ENCODE results near the gene MBL2.

MBL2 gene

DNA sequence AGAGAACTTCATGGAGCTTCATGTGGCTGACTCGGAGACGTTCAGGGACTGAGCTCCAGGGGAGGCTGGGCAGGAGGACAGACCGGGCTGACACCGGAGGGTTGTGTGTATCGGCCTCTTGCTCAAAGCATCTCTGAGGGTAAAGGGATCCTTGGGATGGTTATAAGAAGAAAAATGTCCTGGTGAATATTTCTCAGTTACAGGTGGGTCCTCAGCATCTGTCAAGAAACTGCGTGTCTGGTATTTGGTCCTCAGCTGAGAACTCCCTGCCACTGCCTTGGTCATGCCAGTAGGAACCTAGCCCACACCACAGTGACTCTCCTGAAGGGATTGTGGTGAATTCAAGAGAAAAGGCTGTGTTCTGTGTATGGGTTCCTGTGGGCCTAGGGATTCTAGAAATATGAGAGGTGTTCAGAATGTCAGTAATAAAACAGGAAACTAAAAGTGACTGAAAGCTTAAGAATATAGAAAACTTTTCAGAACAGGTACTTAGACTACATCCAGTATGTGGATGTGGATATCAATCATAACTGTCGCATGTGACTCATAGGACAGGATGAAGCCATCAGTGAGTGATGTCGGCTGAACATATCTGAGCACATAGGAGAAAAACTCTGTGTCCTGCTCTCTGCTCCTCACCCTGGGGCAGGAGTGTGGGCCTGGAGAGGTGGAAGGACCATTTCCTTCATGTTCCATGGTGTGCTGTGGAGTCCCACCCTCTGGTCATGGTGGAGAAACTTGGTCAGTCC, 28.4 kb downstream of the MBL2 start:
- no peaks in the 10 kb centered on the region for H3K9me3 ChIP-seq (ENCODE audit: control insufficient read depth, insufficient read depth, low read depth, low read length)
- no peaks in the 10 kb centered on the region for H3K4me1 ChIP-seq (ENCODE audit: control insufficient read depth, insufficient read depth, low read length)
- ChIA-PET CTCF (interaction anchor here (0.5 to 1.4 kb wide), 2 partner anchors 30 to 35 kb away, joined by 3 to 9 read pairs; no protein-coding TSS in a partner anchor), POLR2A (no interaction called here)
- H3K27ac ChIP-seq (ENCODE audit: extremely low read depth, low read depth, low read length) = no peak overlapping the region
- TF ChIP-seq, protein P1, sequence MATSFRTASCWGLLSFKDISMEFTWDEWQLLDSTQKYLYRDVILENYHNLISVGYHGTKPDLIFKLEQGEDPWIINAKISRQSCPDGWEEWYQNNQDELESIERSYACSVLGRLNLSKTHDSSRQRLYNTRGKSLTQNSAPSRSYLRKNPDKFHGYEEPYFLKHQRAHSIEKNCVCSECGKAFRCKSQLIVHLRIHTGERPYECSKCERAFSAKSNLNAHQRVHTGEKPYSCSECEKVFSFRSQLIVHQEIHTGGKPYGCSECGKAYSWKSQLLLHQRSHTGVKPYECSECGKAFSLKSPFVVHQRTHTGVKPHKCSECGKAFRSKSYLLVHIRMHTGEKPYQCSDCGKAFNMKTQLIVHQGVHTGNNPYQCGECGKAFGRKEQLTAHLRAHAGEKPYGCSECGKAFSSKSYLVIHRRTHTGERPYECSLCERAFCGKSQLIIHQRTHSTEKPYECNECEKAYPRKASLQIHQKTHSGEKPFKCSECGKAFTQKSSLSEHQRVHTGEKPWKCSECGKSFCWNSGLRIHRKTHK (tag by site-specific recombination; IDR thresholded peaks at IDR 0.05) = no peak
- TF ChIP-seq OSR2 (tag by site-specific recombination; IDR thresholded peaks at IDR 0.05) (no peak), ZBTB48 (tag by site-specific recombination; IDR thresholded peaks at IDR 0.05) (no peak)
- H3K4me3 ChIP-seq (ENCODE audit: low read depth, low read length) = no peak overlapping the region
- H3K36me3 ChIP-seq (ENCODE audit: control insufficient read depth in 2 of 2, insufficient read depth in 1 of 2, low read length in 2 of 2) = no peaks in the 10 kb centered on the region

DNA sequence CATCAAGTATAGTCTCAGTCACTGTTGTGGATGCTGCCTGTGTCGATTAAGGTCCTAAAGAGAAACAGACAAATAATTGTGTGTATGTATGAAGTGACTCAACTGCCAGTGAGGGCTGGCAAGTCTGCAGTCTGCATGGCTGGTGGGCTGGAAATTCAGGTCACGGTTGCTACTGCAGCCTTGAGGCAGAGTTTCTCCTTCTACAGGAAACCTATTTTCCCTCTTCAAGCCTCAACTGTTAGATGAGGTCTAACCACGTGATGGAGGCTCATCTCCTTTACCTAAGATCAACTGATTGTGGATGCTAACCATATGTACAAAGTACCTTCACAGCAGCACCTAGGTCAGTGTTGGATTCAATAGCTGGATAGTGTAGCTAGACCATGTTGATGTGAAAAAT, 29.9 kb downstream of the MBL2 start:
- TF ChIP-seq, protein P2, sequence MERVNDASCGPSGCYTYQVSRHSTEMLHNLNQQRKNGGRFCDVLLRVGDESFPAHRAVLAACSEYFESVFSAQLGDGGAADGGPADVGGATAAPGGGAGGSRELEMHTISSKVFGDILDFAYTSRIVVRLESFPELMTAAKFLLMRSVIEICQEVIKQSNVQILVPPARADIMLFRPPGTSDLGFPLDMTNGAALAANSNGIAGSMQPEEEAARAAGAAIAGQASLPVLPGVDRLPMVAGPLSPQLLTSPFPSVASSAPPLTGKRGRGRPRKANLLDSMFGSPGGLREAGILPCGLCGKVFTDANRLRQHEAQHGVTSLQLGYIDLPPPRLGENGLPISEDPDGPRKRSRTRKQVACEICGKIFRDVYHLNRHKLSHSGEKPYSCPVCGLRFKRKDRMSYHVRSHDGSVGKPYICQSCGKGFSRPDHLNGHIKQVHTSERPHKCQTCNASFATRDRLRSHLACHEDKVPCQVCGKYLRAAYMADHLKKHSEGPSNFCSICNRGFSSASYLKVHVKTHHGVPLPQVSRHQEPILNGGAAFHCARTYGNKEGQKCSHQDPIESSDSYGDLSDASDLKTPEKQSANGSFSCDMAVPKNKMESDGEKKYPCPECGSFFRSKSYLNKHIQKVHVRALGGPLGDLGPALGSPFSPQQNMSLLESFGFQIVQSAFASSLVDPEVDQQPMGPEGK (tag by site-specific recombination; IDR thresholded peaks at IDR 0.05) = no peak
- TF ChIP-seq ZNF211 (tag by site-specific recombination; IDR thresholded peaks at IDR 0.05; ENCODE audit: low read depth) (no peak), ZNF558 (tag by site-specific recombination; IDR thresholded peaks at IDR 0.05) (no peak), ZNF626 (tag by site-specific recombination; IDR thresholded peaks at IDR 0.05) (no peak), ZNF169 (tag by site-specific recombination; IDR thresholded peaks at IDR 0.05) (no peak), ZNF121 (tag by site-specific recombination; IDR thresholded peaks at IDR 0.05) (no peak), ZNF624 (tag by site-specific recombination; IDR thresholded peaks at IDR 0.05) (no peak), ZFP3 (tag by site-specific recombination; IDR thresholded peaks at IDR 0.05; ENCODE audit: low read depth) (no peak), ZBTB20 (tag by site-specific recombination; IDR thresholded peaks at IDR 0.05) (no peak), SP7 (tag by site-specific recombination; IDR thresholded peaks at IDR 0.05) (no peak)
- TF ChIP-seq, protein P3, sequence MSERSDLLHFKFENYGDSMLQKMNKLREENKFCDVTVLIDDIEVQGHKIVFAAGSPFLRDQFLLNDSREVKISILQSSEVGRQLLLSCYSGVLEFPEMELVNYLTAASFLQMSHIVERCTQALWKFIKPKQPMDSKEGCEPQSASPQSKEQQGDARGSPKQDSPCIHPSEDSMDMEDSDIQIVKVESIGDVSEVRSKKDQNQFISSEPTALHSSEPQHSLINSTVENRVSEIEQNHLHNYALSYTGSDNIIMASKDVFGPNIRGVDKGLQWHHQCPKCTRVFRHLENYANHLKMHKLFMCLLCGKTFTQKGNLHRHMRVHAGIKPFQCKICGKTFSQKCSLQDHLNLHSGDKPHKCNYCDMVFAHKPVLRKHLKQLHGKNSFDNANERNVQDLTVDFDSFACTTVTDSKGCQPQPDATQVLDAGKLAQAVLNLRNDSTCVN (tag by site-specific recombination; optimal IDR thresholded peaks at IDR 0.05) = no peak
- TF ChIP-seq, protein P4, sequence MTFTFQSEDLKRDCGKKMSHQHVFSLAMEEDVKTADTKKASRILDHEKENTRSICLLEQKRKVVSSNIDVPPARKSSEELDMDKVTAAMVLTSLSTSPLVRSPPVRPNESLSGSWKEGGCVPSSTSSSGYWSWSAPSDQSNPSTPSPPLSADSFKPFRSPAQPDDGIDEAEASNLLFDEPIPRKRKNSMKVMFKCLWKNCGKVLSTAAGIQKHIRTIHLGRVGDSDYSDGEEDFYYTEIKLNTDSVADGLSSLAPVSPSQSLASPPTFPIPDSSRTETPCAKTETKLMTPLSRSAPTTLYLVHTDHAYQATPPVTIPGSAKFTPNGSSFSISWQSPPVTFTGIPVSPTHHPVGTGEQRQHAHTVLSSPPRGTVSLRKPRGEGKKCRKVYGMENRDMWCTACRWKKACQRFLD (tag by site-specific recombination; IDR thresholded peaks at IDR 0.05) = no peak
- no peaks in the 10 kb centered on the region for H3K9me3 ChIP-seq (ENCODE audit: control insufficient read depth, insufficient read depth, low read depth, low read length)
- H3K4me1 ChIP-seq (ENCODE audit: control insufficient read depth, insufficient read depth, low read length) = no peaks in the 10 kb centered on the region
- no peaks in the 10 kb centered on the region for H3K36me3 ChIP-seq (ENCODE audit: control insufficient read depth in 2 of 2, insufficient read depth in 1 of 2, low read length in 2 of 2)
- ChIA-PET POLR2A (no interaction called here), CTCF (interaction anchor here (0.6 to 4.0 kb wide), 3 partner anchors 37 to 435 kb away, joined by 3 to 67 read pairs (median 37); no protein-coding TSS in a partner anchor)
- H3K27ac ChIP-seq (ENCODE audit: extremely low read depth, low read depth, low read length) = no peak overlapping the region
- H3K4me3 ChIP-seq (ENCODE audit: low read depth, low read length) = no peak overlapping the region

DNA sequence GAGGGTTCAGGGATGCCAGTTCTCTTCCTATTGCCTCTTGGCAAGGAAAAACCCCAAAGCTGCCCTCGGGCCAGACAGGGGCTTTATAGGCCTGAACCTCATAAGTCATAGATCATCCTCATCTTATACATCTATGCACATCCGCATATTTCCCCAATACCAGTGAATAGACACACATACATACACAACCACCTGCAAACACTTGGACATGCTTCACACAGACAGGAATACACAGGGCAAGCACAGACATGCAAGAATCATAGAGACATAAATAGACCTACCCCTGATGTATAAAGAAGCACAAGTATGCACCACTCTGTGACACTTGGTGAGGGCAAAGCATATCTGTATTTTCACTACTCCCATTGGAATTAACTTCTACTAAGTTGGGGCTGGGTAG, 30.7 kb downstream of the MBL2 start:
- no peaks in the 10 kb centered on the region for H3K4me1 ChIP-seq (ENCODE audit: control insufficient read depth, insufficient read depth, low read length)
- ChIA-PET POLR2A (no interaction called here), CTCF (interaction anchor here (0.6 to 4.0 kb wide), 16 partner anchors 8 to 549 kb away, joined by 3 to 67 read pairs (median 3); no protein-coding TSS in a partner anchor)
- no peaks in the 10 kb centered on the region for H3K9me3 ChIP-seq (ENCODE audit: control insufficient read depth, insufficient read depth, low read depth, low read length)
- no peaks in the 10 kb centered on the region for H3K36me3 ChIP-seq (ENCODE audit: control insufficient read depth in 2 of 2, insufficient read depth in 1 of 2, low read length in 2 of 2)
- H3K27ac ChIP-seq (ENCODE audit: extremely low read depth, low read depth, low read length) = no peak overlapping the region
- H3K4me3 ChIP-seq (ENCODE audit: low read depth, low read length) = no peak overlapping the region
- TF ChIP-seq ZNF157 (tag by site-specific recombination; IDR thresholded peaks at IDR 0.05) (no peak), ZSCAN23 (tag by site-specific recombination; IDR thresholded peaks at IDR 0.05) (no peak), ZNF140 (tag by site-specific recombination; IDR thresholded peaks at IDR 0.05) (no peak)
- TF ChIP-seq, protein P2 (tag by site-specific recombination; IDR thresholded peaks at IDR 0.05) = no peak
- TF ChIP-seq, protein P5, sequence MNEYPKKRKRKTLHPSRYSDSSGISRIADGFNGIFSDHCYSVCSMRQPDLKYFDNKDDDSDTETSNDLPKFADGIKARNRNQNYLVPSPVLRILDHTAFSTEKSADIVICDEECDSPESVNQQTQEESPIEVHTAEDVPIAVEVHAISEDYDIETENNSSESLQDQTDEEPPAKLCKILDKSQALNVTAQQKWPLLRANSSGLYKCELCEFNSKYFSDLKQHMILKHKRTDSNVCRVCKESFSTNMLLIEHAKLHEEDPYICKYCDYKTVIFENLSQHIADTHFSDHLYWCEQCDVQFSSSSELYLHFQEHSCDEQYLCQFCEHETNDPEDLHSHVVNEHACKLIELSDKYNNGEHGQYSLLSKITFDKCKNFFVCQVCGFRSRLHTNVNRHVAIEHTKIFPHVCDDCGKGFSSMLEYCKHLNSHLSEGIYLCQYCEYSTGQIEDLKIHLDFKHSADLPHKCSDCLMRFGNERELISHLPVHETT (tag by site-specific recombination; IDR thresholded peaks at IDR 0.05) = no peak

All from HEK293 (cell line).